ENCODE measurements around the gene MLX. TPM values are rescaled to one million over a fixed set of nuclear protein-coding genes. Genes with fewer than 3 reads are reported as not detected.

MLX gene
- total RNA-seq, 2 experiments from 2014 or later = 42.7 to 45.9 TPM

GRCh38 chr17:42577532-42578281 lies 10.8 kb downstream of the MLX start, which contains the start of gene PSMC3IP:
Gene PSMC3IP, minus strand, starts transcription at chr17:42577729. Its CDS starts 43 bp downstream, at chr17:42577686.
- Mint-ChIP-seq H3K9me3 (no peaks in the 10 kb centered on the region), H3K4me3 (peak within 1 kb of the TSS; percentile 88), H3K4me1 (ENCODE audit: low read depth) (peaks cover 35% of the 10 kb centered on the region), H3K36me3 (ENCODE audit: low read depth) (peaks cover 46% of the 10 kb centered on the region), H3K27me3 (no peaks in the 10 kb centered on the region), H3K27ac (peak within 1 kb of the TSS; percentile 97)
- intact Hi-C loops (cut with micrococcal nuclease) = loop anchor here (2.0 to 5.0 kb wide), 2 partner anchors 100 to 185 kb away; partner anchors contain the start of gene PLEKHH3
- TF ChIP-seq CTCF (IDR thresholded peaks at IDR 0.05) = no peak
- ChIA-PET POLR2A (interaction anchor here (0.6 to 3.8 kb wide), 28 partner anchors 10 to 1492 kb away, joined by 3 to 61 read pairs (median 4); partner anchors contain the start of genes MLX, NAGLU, NKIRAS2 and PSME3), CTCF (interaction anchor here (0.6 to 5.0 kb wide), 63 partner anchors 8 to 560 kb away, joined by 3 to 70 read pairs (median 6); partner anchors contain the start of genes BECN1, CNTNAP1, COASY and DNAJC7)
- ATAC-seq (peak; percentile 95), DNase-seq (peak; percentile 98)

GRCh38 chr17:42578282-42578869 lies 11.5 kb downstream of the MLX start:
- ChIA-PET POLR2A (interaction anchor here (0.6 to 3.8 kb wide), 21 partner anchors 11 to 738 kb away, joined by 3 to 61 read pairs (median 4); partner anchors contain the start of genes MLX, NAGLU, NKIRAS2 and PSME3), CTCF (interaction anchor here (0.6 to 5.0 kb wide), 68 partner anchors 8 to 561 kb away, joined by 3 to 70 read pairs (median 6); partner anchors contain the start of genes BECN1, CNTNAP1, COASY and DNAJC7)
- peaks cover 34% of the 10 kb centered on the region for H3K4me1 Mint-ChIP-seq (ENCODE audit: low read depth)
- peak overlapping the region; percentile 97 for H3K27ac Mint-ChIP-seq
- peaks cover 39% of the 10 kb centered on the region for H3K36me3 Mint-ChIP-seq (ENCODE audit: low read depth)
- intact Hi-C loops (cut with micrococcal nuclease) = loop anchor here (2.0 to 5.0 kb wide), 2 partner anchors 99 to 184 kb away; partner anchors contain the start of gene PLEKHH3
- ATAC-seq (peak; percentile 57), DNase-seq (peak; percentile 93)
- H3K27me3 Mint-ChIP-seq = no peaks in the 10 kb centered on the region
- H3K4me3 Mint-ChIP-seq = peak overlapping the region; percentile 88
- peak; percentile 81 for TF ChIP-seq CTCF (IDR thresholded peaks at IDR 0.05)
- H3K9me3 Mint-ChIP-seq = no peaks in the 10 kb centered on the region

- no peak for DNase-seq
- POLR2A ChIA-PET = interaction anchor here (0.7 to 1.0 kb wide), 3 partner anchors 13 to 98 kb away, joined by 3 to 5 read pairs (median 3); no protein-coding TSS in a partner anchor
- Mint-ChIP-seq H3K27me3 (no peaks in the 10 kb centered on the region), H3K27ac (peak overlapping the region; percentile 69), H3K9me3 (no peaks in the 10 kb centered on the region), H3K4me1 (ENCODE audit: low read depth) (peaks cover 29% of the 10 kb centered on the region), H3K36me3 (ENCODE audit: low read depth) (peaks cover 30% of the 10 kb centered on the region), H3K4me3 (peak overlapping the region; percentile 11)
- no peak for TF ChIP-seq CTCF (IDR thresholded peaks at IDR 0.05)
- no peak for ATAC-seq
- CTCF ChIA-PET = interaction anchor here (1.6 to 4.5 kb wide), 7 partner anchors 8 to 241 kb away, joined by 6 to 47 read pairs (median 25); partner anchors contain the start of gene RAMP2
- intact Hi-C loops (cut with micrococcal nuclease) = loop anchor here (2.0 to 5.0 kb wide), 2 partner anchors 97 to 183 kb away; partner anchors contain the start of gene PLEKHH3
These were observed 13.1 kb downstream of the MLX start for GRCh38 chr17:42579794-42580551.

- TF ChIP-seq CTCF (IDR thresholded peaks at IDR 0.05) = no peak
- H3K4me3 Mint-ChIP-seq = no peak overlapping the region
- H3K4me1 Mint-ChIP-seq (ENCODE audit: low read depth) = peaks cover 12% of the 10 kb centered on the region
- CTCF ChIA-PET = interaction anchor here (1.2 to 2.2 kb wide), 2 partner anchors 24 to 182 kb away, joined by 3 to 6 read pairs; no protein-coding TSS in a partner anchor
- H3K27me3 Mint-ChIP-seq = no peaks in the 10 kb centered on the region
- POLR2A ChIA-PET = interaction anchor here (0.8 to 1.1 kb wide), 3 partner anchors 10 to 572 kb away, joined by 3 read pairs; no protein-coding TSS in a partner anchor
- DNase-seq (no peak), ATAC-seq (no peak)
- intact Hi-C loops (cut with micrococcal nuclease) = no loop called here
- no peak overlapping the region for H3K27ac Mint-ChIP-seq
- H3K9me3 Mint-ChIP-seq = no peaks in the 10 kb centered on the region
- H3K36me3 Mint-ChIP-seq (ENCODE audit: low read depth) = peaks cover 17% of the 10 kb centered on the region
These were observed 14.9 kb downstream of the MLX start for GRCh38 chr17:42581744-42582270.
